Stimulated activated CD4-positive, alpha-beta T cell treated with anti-CD3 and anti-CD28 coated beads, Interleukin-2, amount 100 ng/mL, for 4 hours (primary cell): ENCODE results near the gene PTPRD.

Experiments used
- DNase-seq: peaks from one replicate; pipeline ENCODE4 v3.0.0-alpha.2; 2020; ENCODE audit warnings: low read depth

Gene PTPRD

GRCh38 chr9:8331507-8332330 lies 2281.1 kb downstream of the PTPRD start:
- no peak for DNase-seq

GRCh38 chr9:8329561-8330283 lies 2283.1 kb downstream of the PTPRD start:
- DNase-seq, result no peak

- DNase-seq, result no peak
Measured at GRCh38 chr9:8315211-8315610, 2297.6 kb downstream of the PTPRD start.

- DNase-seq, result no peak
Measured at GRCh38 chr9:8309258-8309657, 2303.5 kb downstream of the PTPRD start.

GRCh38 chr9:8304720-8305119 lies 2308.1 kb downstream of the PTPRD start:
- no peak for DNase-seq

GRCh38 chr9:8301296-8301695 lies 2311.5 kb downstream of the PTPRD start:
- no peak for DNase-seq

GRCh38 chr9:8297047-8297446 lies 2315.8 kb downstream of the PTPRD start:
- no peak for DNase-seq

GRCh38 chr9:8292657-8293056 lies 2320.1 kb downstream of the PTPRD start:
- DNase-seq, result no peak

- DNase-seq, result no peak
Measured at GRCh38 chr9:8289681-8290080, 2323.1 kb downstream of the PTPRD start.

GRCh38 chr9:8287970-8288369 lies 2324.8 kb downstream of the PTPRD start:
- DNase-seq, result no peak

- DNase-seq, result no peak
Measured at GRCh38 chr9:8287501-8287900, 2325.3 kb downstream of the PTPRD start.

- DNase-seq, result no peak
Measured at GRCh38 chr9:8284884-8285283, 2327.9 kb downstream of the PTPRD start.

- no peak for DNase-seq
Measured at GRCh38 chr9:8282535-8282934, 2330.3 kb downstream of the PTPRD start.

GRCh38 chr9:8280811-8281210 lies 2332.0 kb downstream of the PTPRD start:
- no peak for DNase-seq

- DNase-seq, result no peak
Measured at GRCh38 chr9:8278048-8278447, 2334.8 kb downstream of the PTPRD start.

- no peak for DNase-seq
Measured at GRCh38 chr9:8270235-8270634, 2342.6 kb downstream of the PTPRD start.

- no peak for DNase-seq
Measured at GRCh38 chr9:8268881-8269280, 2343.9 kb downstream of the PTPRD start.

GRCh38 chr9:8268216-8268878 lies 2344.5 kb downstream of the PTPRD start:
- DNase-seq, result no peak

GRCh38 chr9:8267636-8268035 lies 2345.2 kb downstream of the PTPRD start:
- no peak for DNase-seq

GRCh38 chr9:8266861-8267260 lies 2345.9 kb downstream of the PTPRD start:
- DNase-seq, result no peak

GRCh38 chr9:8265281-8265680 lies 2347.5 kb downstream of the PTPRD start:
- DNase-seq, result no peak
